KMS-11 (cell line): ENCODE results near the gene SOX1.

ENCODE experiments used
- H2AFZ ChIP-seq: fragments of 200-600 bp; sonication (generic); 2 replicates; pipeline ENCODE4 v1.6.1; 2016; ENCODE audit warnings: antibody characterized with exemption, mixed run types, low read depth
- H3K27ac ChIP-seq: fragments of 200-600 bp; sonication (generic); 2 replicates; pipeline ENCODE4 v1.6.1; 2016; ENCODE audit warnings: mild to moderate bottlenecking, mixed run types
- H3K27me3 ChIP-seq: fragments of 200-600 bp; sonication (generic); 2 replicates; pipeline ENCODE4 v1.6.1; 2017; ENCODE audit warnings: mild to moderate bottlenecking, low read depth, mixed run types, moderate library complexity; ENCODE audit not compliant: insufficient read depth
- H3K36me3 ChIP-seq: fragments of 200-600 bp; sonication (generic); 2 replicates; pipeline ENCODE4 v1.6.1; 2017; ENCODE audit warnings: mild to moderate bottlenecking, mixed run types; ENCODE audit not compliant: insufficient read depth
- H3K4me1 ChIP-seq: fragments of 200-600 bp; sonication (generic); 2 replicates; pipeline ENCODE4 v1.6.1; 2016; ENCODE audit warnings: mild to moderate bottlenecking, low read depth, mixed run types; ENCODE audit not compliant: poor library complexity, severe bottlenecking
- H3K4me2 ChIP-seq: fragments of 200-600 bp; sonication (generic); 2 replicates; pipeline ENCODE4 v1.7.0; 2016; ENCODE audit warnings: mild to moderate bottlenecking, mixed run types
- H3K4me3 ChIP-seq: fragments of 200-600 bp; sonication (generic); IDR thresholded peaks from 2 replicates; pipeline ENCODE4 v1.6.1; 2017; ENCODE audit warnings: low read depth, low read length, mixed read lengths; ENCODE audit not compliant: insufficient read depth
- H3K79me2 ChIP-seq: fragments of 200-600 bp; sonication (generic); 2 replicates; pipeline ENCODE4 v1.6.1; 2016; ENCODE audit warnings: low read depth, mixed run types; ENCODE audit not compliant: insufficient read depth
- H3K9ac ChIP-seq: fragments of 200-600 bp; sonication (generic); 2 replicates; pipeline ENCODE4 v1.6.1; 2016; ENCODE audit warnings: mild to moderate bottlenecking, mixed run types
- H4K20me1 ChIP-seq: fragments of 200-600 bp; sonication (generic); 2 replicates; pipeline ENCODE4 v1.6.1; 2016; ENCODE audit warnings: mild to moderate bottlenecking, mixed run types; ENCODE audit not compliant: insufficient read depth
- TF ChIP-seq, protein P1 (sequence below): fragments of 200-600 bp; sonication (generic); conservative IDR thresholded peaks from 2 replicates; pipeline ENCODE4 v1.6.1; 2017; ENCODE audit warnings: low read depth, mild to moderate bottlenecking, antibody characterized with exemption, low read length, moderate library complexity, mixed read lengths

SOX1 gene

GRCh38 chr13:112113851-112114250 lies 46.9 kb downstream of the SOX1 start:
- Histone ChIP-seq H3K9ac (no peak overlapping the region), H3K4me1 (no peaks in the 10 kb centered on the region), H3K36me3 (no peaks in the 10 kb centered on the region), H3K79me2 (no peaks in the 10 kb centered on the region), H3K4me3 (no peak overlapping the region), H3K4me2 (no peak overlapping the region), H3K27ac (no peak overlapping the region), H3K27me3 (no peaks in the 10 kb centered on the region; the same call in 1 of the 2 replicates), H2AFZ (no peak overlapping the region), H4K20me1 (no peaks in the 10 kb centered on the region)
- TF ChIP-seq, protein P1, sequence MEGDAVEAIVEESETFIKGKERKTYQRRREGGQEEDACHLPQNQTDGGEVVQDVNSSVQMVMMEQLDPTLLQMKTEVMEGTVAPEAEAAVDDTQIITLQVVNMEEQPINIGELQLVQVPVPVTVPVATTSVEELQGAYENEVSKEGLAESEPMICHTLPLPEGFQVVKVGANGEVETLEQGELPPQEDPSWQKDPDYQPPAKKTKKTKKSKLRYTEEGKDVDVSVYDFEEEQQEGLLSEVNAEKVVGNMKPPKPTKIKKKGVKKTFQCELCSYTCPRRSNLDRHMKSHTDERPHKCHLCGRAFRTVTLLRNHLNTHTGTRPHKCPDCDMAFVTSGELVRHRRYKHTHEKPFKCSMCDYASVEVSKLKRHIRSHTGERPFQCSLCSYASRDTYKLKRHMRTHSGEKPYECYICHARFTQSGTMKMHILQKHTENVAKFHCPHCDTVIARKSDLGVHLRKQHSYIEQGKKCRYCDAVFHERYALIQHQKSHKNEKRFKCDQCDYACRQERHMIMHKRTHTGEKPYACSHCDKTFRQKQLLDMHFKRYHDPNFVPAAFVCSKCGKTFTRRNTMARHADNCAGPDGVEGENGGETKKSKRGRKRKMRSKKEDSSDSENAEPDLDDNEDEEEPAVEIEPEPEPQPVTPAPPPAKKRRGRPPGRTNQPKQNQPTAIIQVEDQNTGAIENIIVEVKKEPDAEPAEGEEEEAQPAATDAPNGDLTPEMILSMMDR = no peak

DNA sequence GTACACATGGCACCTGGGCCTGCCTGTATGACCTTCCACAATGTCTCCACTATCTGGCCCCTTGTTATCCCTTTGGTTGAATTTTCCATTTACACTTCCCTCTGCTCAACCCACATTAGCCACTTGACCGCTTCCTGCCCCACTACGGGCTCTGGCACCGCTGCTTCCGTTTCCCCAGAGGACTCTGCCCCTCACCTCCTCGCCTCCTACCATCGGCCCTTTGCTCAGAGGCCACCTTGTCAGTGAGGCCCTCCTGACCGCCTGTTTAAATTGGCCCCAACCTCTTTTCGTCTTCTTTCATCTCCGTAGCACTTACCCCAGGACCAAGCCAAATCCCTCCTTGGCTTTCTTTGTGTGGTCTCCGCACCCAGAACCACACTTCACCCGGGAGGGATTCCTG lies 47.4 kb downstream of the SOX1 start:
- Histone ChIP-seq H3K36me3 (no peaks in the 10 kb centered on the region), H2AFZ (no peak overlapping the region), H3K79me2 (no peaks in the 10 kb centered on the region), H3K27ac (no peak overlapping the region), H3K4me2 (no peak overlapping the region), H4K20me1 (no peaks in the 10 kb centered on the region), H3K4me3 (no peak overlapping the region), H3K4me1 (no peaks in the 10 kb centered on the region), H3K27me3 (no peaks in the 10 kb centered on the region; the same call in 1 of the 2 replicates), H3K9ac (no peak overlapping the region)
- TF ChIP-seq, protein P1 = no peak

DNA sequence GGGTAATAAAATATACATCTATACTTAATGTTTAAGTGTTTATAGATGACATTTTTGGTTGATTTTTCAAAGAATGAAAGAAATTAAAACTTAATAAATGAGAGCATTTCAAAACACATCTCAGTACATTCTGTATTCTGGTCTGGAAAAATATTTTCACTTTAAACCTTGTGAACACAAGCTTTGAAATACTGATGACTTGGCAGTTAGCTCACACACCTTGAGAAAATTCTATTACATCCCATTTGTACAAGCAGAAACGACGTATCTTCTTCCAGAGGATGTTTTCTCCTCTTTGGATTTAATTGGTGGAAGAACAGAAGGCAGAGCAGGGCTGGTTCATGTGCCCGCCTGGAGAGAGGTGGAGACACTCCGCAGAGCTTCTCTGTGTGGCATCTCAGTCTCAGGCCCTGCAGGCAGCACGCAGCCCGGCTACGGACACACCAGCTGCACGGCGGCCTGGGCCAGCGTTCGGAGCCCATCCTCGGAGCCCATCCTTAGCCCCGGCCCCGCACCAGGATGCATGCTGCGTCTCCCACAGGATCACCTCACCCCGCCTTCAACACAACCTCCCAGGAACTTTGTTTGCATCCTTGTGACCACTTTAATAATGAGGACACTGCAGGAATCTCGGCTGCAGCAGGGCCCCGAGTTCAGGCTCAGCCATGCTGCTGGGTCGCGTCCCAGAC lies 48.6 kb downstream of the SOX1 start:
- Histone ChIP-seq H2AFZ (no peak overlapping the region), H3K36me3 (no peaks in the 10 kb centered on the region), H3K27me3 (no peaks in the 10 kb centered on the region; the same call in 1 of the 2 replicates)

GRCh38 chr13:112116187-112116950 lies 49.4 kb downstream of the SOX1 start:
- no peaks in the 10 kb centered on the region for H4K20me1 ChIP-seq
- TF ChIP-seq, protein P1 = no peak
- H3K36me3 ChIP-seq = no peaks in the 10 kb centered on the region
- no peak overlapping the region for H3K4me2 ChIP-seq
- no peaks in the 10 kb centered on the region for H3K4me1 ChIP-seq
- H3K79me2 ChIP-seq = no peaks in the 10 kb centered on the region
- H3K4me3 ChIP-seq = no peak overlapping the region
- no peak overlapping the region for H3K9ac ChIP-seq
- no peak overlapping the region for H2AFZ ChIP-seq
- no peaks in the 10 kb centered on the region; the same call in 1 of the 2 replicates for H3K27me3 ChIP-seq
- H3K27ac ChIP-seq = no peak overlapping the region

More for the DNA sequence above, 48.6 kb downstream of the SOX1 start:
- Histone ChIP-seq H3K4me1 (no peaks in the 10 kb centered on the region), H4K20me1 (no peaks in the 10 kb centered on the region), H3K9ac (no peak overlapping the region), H3K27ac (no peak overlapping the region), H3K79me2 (no peaks in the 10 kb centered on the region), H3K4me2 (no peak overlapping the region), H3K4me3 (no peak overlapping the region)
- TF ChIP-seq, protein P1 = no peak
